Liver (tissue), 9 donors: Measurements from ENCODE around the gene ZNF326. TPM values are rescaled to one million over a fixed set of nuclear protein-coding genes. Genes with fewer than 3 reads are reported as not detected.
"Not testable (repeated sequence)": the region's sequence is repeated elsewhere in the genome, so short reads cannot be mapped to it uniquely, and the experiment has no call there.

Experiments
- DNase-seq: peaks from one replicate; pipeline ENCODE4 v3.0.0-alpha.2; 2017; ENCODE audit warnings: low spot score
- H3K27ac ChIP-seq, 2 donors: one replicate each; pipeline ENCODE4 v1.7.0; 2013; ENCODE audit warnings: inconsistent platforms in 2 of 2, low read length in 2 of 2, control low read depth in 1 of 2, low read depth in 1 of 2, mild to moderate bottlenecking in 1 of 2
- H3K27me3 ChIP-seq, 4 donors: one replicate each; pipeline versions ENCODE4 v1.6.1 to v1.7.0; 2013; ENCODE audit warnings: low read length in 3 of 4, inconsistent platforms in 1 of 4, mild to moderate bottlenecking in 1 of 4, moderate library complexity in 1 of 4; ENCODE audit not compliant: control insufficient read depth in 4 of 4, insufficient read depth in 4 of 4
- H3K36me3 ChIP-seq, 4 donors: one replicate each; pipeline versions ENCODE4 v1.6.1 to v1.7.0; 2013; ENCODE audit warnings: low read length in 3 of 4, mild to moderate bottlenecking in 3 of 4, low read depth in 1 of 4, moderate library complexity in 1 of 4; ENCODE audit not compliant: control insufficient read depth in 4 of 4, insufficient read depth in 3 of 4
- H3K4me1 ChIP-seq, 4 donors: one replicate each; pipeline versions ENCODE4 v1.6.1 to v1.7.0; 2013; ENCODE audit warnings: low read length in 3 of 4, mild to moderate bottlenecking in 3 of 4, moderate library complexity in 1 of 4; ENCODE audit not compliant: control insufficient read depth in 4 of 4, insufficient read depth in 4 of 4
- H3K4me3 ChIP-seq, 3 donors: one replicate each; pipeline versions ENCODE4 v1.6.1 to v1.7.0; 2013; ENCODE audit warnings: low read length in 3 of 3, control low read depth in 1 of 3, low read depth in 1 of 3, mild to moderate bottlenecking in 1 of 3
- H3K9ac ChIP-seq, 2 donors: one replicate each; pipeline ENCODE4 v1.7.0; 2013; ENCODE audit warnings: low read length in 2 of 2, mild to moderate bottlenecking in 2 of 2, moderate library complexity in 2 of 2, control low read depth in 1 of 2, low read depth in 1 of 2
- H3K9me3 ChIP-seq, 4 donors: one replicate each; pipeline versions ENCODE4 v1.6.1 to v1.7.0; 2013; ENCODE audit warnings: low read length in 3 of 4; ENCODE audit not compliant: control insufficient read depth in 4 of 4
- FOXA1 ChIP-seq: IDR thresholded peaks from 2 replicates; pipeline ENCODE4 v1.6.1; 2016; ENCODE audit warnings: antibody characterized with exemption
- HNF4A ChIP-seq, 2 donors: conservative IDR thresholded peaks; 2 replicates each; pipeline ENCODE4 v1.6.1; 2016; ENCODE audit warnings: antibody characterized with exemption in 2 of 2, mild to moderate bottlenecking in 2 of 2
- JUND ChIP-seq, 2 donors: IDR thresholded peaks; 2 replicates each; pipeline ENCODE4 v1.6.1; 2016; ENCODE audit warnings: antibody characterized with exemption in 2 of 2
- NR2F2 ChIP-seq: IDR thresholded peaks from 2 replicates; pipeline ENCODE4 v1.6.1; 2016; ENCODE audit warnings: antibody characterized with exemption
- RXRA ChIP-seq, 2 donors: IDR thresholded peaks; 2 replicates each; pipeline ENCODE4 v1.6.1; 2017 to 2018; ENCODE audit warnings: antibody characterized with exemption in 2 of 2, mild to moderate bottlenecking in 1 of 2
- YY1 ChIP-seq: IDR thresholded peaks from 2 replicates; pipeline ENCODE4 v1.6.1; 2016; ENCODE audit warnings: antibody characterized with exemption, mild to moderate bottlenecking
- WGBS: extraction: QIAGEN DNeasy Blood & Tissue Kit; methylation state at CpG from one replicate; pipeline ENCODE4 v1.1.7; 2013; 5-methylcytosine and 5-hydroxymethylcytosine counted together
- polyA plus RNA-seq, 2 donors: library from polyadenylated mRNA; stranded (reverse) in 1 of 2; unstranded in 1 of 2; fragments of 200-250 nt in 1 of 2; fragments of >200 nt in 1 of 2; fragmentation: Nextera tagmentation in 1 of 2; extraction: Ambion mirVana in 1 of 2; gene quantifications; one replicate each; pipeline versions ENCODE4 v1.2.1 to v1.2.3, GENCODE V29; 2013 to 2015
- total RNA-seq, 2 donors: library from RNA; depleted of rRNA; stranded (reverse); fragments of >200 nt; gene quantifications; one replicate each; pipeline ENCODE4 v1.2.3, GENCODE V29; 2014
- TF ChIP-seq, protein P1 (sequence below): IDR thresholded peaks from 2 replicates; pipeline ENCODE4 v1.6.1; 2016; ENCODE audit warnings: antibody characterized with exemption
- TF ChIP-seq, protein P2 (sequence below): IDR thresholded peaks from 2 replicates; pipeline ENCODE4 v1.6.1; 2016; ENCODE audit warnings: antibody characterized with exemption, mild to moderate bottlenecking
- TF ChIP-seq, protein P3 (sequence below): IDR thresholded peaks from 2 replicates; pipeline ENCODE4 v1.6.1; 2016; ENCODE audit warnings: antibody characterized with exemption
- donor health status: healthy.
- donor health status: healthy.
- donor health status: healthy.
- donor health status: healthy.
- donor health status: healthy.

ZNF326 gene
- total and polyA plus RNA-seq, 4 donors = 6.5 to 14.6 (median 10.9) TPM

DNA sequence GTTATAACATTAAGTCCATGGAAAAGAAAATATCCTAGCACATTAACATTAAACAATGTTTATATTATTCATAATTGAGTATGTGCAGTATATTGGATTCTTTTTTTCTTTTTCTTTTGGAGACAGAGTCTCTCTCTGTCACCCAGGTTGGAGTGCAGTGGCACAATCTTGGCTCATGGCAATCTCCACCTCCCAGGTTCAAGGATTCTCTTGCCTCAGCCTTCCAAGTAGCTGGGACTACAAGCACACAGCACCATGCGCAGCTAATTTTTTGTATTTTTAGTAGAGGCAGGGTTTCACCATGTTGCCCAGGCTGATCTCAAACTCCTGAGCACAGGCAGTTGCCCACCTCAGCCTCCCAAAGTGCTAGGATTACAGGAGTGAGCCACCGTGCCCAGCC lies 12.1 kb upstream of the ZNF326 start:
- H3K9me3 ChIP-seq, DNase-seq, H3K27me3 ChIP-seq, H3K4me1 ChIP-seq, H3K4me3 ChIP-seq, H3K27ac ChIP-seq, H3K36me3 ChIP-seq, H3K9ac ChIP-seq: not testable (repeated sequence)
- WGBS = 80% methylated on average over 2 of the region's 2 CpGs

GRCh38 chr1:89984564-89985116 lies 10.3 kb upstream of the ZNF326 start:
- WGBS = over 99% methylated on average over 32 of the region's 33 CpGs
- H3K4me3 ChIP-seq, DNase-seq: not testable (repeated sequence)

DNA sequence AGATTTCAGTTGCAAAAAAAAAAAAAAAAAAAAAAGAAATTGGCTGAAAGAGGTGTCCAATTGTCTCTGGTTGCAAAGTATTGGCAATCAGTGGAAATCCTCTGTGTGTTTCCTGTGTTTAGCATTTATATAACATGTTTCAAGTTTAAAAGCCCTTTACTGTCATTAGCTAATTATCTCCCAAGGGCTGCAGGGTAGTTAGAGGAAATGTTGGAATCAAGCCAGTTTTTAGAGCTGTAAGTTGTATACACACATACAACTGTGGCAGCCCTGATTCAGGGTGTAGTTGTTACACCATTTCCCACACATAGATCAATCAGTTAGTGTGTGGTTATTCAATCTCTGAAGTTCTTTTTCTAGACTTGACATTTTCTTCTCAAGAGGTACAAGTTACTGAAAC lies 8.9 kb upstream of the ZNF326 start:
- Histone ChIP-seq H3K36me3 (no peaks in the 10 kb centered on the region), H3K27me3 (no peaks in the 10 kb centered on the region), H3K9me3 (no peaks in the 10 kb centered on the region), H3K27ac (no peak overlapping the region), H3K9ac (no peak overlapping the region), H3K4me3 (no peak overlapping the region), H3K4me1 (peaks cover 0 to 17% (median 4%) of the 10 kb centered on the region in 4 donors)
- no peak for DNase-seq
- TF ChIP-seq HNF4A (conservative IDR thresholded peaks at IDR 0.05) (no peak), JUND (IDR thresholded peaks at IDR 0.05) (no peak), RXRA (IDR thresholded peaks at IDR 0.05) (no peak), NR2F2 (no peak), YY1 (no peak), FOXA1 (no peak)
- TF ChIP-seq, protein P1, sequence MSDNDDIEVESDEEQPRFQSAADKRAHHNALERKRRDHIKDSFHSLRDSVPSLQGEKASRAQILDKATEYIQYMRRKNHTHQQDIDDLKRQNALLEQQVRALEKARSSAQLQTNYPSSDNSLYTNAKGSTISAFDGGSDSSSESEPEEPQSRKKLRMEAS = no peak
- TF ChIP-seq, protein P2, sequence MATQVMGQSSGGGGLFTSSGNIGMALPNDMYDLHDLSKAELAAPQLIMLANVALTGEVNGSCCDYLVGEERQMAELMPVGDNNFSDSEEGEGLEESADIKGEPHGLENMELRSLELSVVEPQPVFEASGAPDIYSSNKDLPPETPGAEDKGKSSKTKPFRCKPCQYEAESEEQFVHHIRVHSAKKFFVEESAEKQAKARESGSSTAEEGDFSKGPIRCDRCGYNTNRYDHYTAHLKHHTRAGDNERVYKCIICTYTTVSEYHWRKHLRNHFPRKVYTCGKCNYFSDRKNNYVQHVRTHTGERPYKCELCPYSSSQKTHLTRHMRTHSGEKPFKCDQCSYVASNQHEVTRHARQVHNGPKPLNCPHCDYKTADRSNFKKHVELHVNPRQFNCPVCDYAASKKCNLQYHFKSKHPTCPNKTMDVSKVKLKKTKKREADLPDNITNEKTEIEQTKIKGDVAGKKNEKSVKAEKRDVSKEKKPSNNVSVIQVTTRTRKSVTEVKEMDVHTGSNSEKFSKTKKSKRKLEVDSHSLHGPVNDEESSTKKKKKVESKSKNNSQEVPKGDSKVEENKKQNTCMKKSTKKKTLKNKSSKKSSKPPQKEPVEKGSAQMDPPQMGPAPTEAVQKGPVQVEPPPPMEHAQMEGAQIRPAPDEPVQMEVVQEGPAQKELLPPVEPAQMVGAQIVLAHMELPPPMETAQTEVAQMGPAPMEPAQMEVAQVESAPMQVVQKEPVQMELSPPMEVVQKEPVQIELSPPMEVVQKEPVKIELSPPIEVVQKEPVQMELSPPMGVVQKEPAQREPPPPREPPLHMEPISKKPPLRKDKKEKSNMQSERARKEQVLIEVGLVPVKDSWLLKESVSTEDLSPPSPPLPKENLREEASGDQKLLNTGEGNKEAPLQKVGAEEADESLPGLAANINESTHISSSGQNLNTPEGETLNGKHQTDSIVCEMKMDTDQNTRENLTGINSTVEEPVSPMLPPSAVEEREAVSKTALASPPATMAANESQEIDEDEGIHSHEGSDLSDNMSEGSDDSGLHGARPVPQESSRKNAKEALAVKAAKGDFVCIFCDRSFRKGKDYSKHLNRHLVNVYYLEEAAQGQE = no peak
- TF ChIP-seq, protein P3, sequence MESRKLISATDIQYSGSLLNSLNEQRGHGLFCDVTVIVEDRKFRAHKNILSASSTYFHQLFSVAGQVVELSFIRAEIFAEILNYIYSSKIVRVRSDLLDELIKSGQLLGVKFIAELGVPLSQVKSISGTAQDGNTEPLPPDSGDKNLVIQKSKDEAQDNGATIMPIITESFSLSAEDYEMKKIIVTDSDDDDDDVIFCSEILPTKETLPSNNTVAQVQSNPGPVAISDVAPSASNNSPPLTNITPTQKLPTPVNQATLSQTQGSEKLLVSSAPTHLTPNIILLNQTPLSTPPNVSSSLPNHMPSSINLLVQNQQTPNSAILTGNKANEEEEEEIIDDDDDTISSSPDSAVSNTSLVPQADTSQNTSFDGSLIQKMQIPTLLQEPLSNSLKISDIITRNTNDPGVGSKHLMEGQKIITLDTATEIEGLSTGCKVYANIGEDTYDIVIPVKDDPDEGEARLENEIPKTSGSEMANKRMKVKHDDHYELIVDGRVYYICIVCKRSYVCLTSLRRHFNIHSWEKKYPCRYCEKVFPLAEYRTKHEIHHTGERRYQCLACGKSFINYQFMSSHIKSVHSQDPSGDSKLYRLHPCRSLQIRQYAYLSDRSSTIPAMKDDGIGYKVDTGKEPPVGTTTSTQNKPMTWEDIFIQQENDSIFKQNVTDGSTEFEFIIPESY = no peak

More at GRCh38 chr1:89984564-89985116, 10.3 kb upstream of the ZNF326 start:
- not testable (repeated sequence) for H3K27ac ChIP-seq, H3K9me3 ChIP-seq, H3K9ac ChIP-seq, H3K27me3 ChIP-seq, H3K36me3 ChIP-seq
- H3K4me1 ChIP-seq = peaks cover 0 to 11% (median 2%) of the 10 kb centered on the region in 4 donors
